Measurements from ENCODE around the gene NBDY.
"Not testable (repeated sequence)": the region's sequence is repeated elsewhere in the genome, so short reads cannot be mapped to it uniquely, and the experiment has no call there.

The NBDY gene

DNA sequence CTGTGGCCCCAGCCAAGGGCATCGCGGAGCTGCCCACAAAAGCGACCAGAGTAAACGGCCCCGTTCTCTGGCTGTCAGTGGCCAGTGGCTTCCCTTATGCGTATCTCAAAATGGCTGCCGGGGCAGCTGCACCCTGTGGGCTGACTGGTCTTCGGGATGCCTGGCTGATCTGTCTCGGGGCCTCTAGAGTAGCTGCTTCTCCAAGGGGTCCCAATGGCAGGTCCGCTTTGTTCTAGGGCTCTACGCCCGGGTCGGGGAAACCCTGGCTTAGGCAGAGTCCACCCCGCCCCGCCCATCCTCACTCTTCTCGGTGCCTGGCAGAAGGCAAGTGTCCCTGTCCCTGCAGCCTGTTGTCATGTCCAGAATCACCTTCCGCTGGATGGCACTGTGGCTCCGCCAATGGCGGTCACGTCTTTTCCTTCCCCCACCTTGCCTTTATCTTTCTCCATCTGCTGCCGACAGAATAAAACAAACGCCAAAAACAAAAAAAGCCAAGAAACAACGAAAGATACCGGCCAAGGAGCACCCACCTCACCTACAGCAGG, 50.0 kb downstream of the NBDY start:
- in situ Hi-C loops (cut with MboI; ENCODE audit: low sequenced_read_pairs, unreplicated experiment) = loop anchor here (25.0 kb wide), 2 partner anchors 208 to 1133 kb away; partner anchors contain the start of genes SPIN3 and ZXDA

GRCh38 chrX:56780681-56781649, 51.9 kb downstream of the NBDY start:
- in situ Hi-C loops (cut with MboI; ENCODE audit: low sequenced_read_pairs, unreplicated experiment) = loop anchor here (25.0 kb wide), 2 partner anchors 206 to 1131 kb away; partner anchors contain the start of genes SPIN3 and ZXDA
- DNase-seq (ENCODE audit: low spot score) = not testable (repeated sequence)

More for the DNA sequence above, 50.0 kb downstream of the NBDY start:
- DNase-seq (ENCODE audit: low spot score) = not testable (repeated sequence)

GRCh38 chrX:56782352-56782751, 53.3 kb downstream of the NBDY start:
- in situ Hi-C loops (cut with MboI; ENCODE audit: low sequenced_read_pairs, unreplicated experiment) = loop anchor here (25.0 kb wide), 2 partner anchors 205 to 1130 kb away; partner anchors contain the start of genes SPIN3 and ZXDA
- TF ChIP-seq, protein P1, sequence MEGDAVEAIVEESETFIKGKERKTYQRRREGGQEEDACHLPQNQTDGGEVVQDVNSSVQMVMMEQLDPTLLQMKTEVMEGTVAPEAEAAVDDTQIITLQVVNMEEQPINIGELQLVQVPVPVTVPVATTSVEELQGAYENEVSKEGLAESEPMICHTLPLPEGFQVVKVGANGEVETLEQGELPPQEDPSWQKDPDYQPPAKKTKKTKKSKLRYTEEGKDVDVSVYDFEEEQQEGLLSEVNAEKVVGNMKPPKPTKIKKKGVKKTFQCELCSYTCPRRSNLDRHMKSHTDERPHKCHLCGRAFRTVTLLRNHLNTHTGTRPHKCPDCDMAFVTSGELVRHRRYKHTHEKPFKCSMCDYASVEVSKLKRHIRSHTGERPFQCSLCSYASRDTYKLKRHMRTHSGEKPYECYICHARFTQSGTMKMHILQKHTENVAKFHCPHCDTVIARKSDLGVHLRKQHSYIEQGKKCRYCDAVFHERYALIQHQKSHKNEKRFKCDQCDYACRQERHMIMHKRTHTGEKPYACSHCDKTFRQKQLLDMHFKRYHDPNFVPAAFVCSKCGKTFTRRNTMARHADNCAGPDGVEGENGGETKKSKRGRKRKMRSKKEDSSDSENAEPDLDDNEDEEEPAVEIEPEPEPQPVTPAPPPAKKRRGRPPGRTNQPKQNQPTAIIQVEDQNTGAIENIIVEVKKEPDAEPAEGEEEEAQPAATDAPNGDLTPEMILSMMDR (IDR thresholded peaks at IDR 0.05; ENCODE audit: borderline replicate concordance, control extremely low read depth, extremely low read depth, insufficient read depth, missing control alignments) = no peak
- no peak for DNase-seq (ENCODE audit: low spot score)

- in situ Hi-C loops (cut with MboI; ENCODE audit: low sequenced_read_pairs, unreplicated experiment) = loop anchor here (25.0 kb wide), 2 partner anchors 204 to 1129 kb away; partner anchors contain the start of genes SPIN3 and ZXDA
- TF ChIP-seq, protein P1 (IDR thresholded peaks at IDR 0.05; ENCODE audit: borderline replicate concordance, control extremely low read depth, extremely low read depth, insufficient read depth, missing control alignments) = no peak
- DNase-seq (ENCODE audit: low spot score) = no peak
These were observed 53.9 kb downstream of the NBDY start for GRCh38 chrX:56782791-56783449.

- no peak for DNase-seq (ENCODE audit: low spot score)
- TF ChIP-seq, protein P1 (IDR thresholded peaks at IDR 0.05; ENCODE audit: borderline replicate concordance, control extremely low read depth, extremely low read depth, insufficient read depth, missing control alignments) = peak; percentile 52
- in situ Hi-C loops (cut with MboI; ENCODE audit: low sequenced_read_pairs, unreplicated experiment) = loop anchor here (25.0 kb wide), 2 partner anchors 204 to 1129 kb away; partner anchors contain the start of genes SPIN3 and ZXDA
These were observed 54.4 kb downstream of the NBDY start for GRCh38 chrX:56783450-56783831.

- DNase-seq (ENCODE audit: low spot score) = no peak
- in situ Hi-C loops (cut with MboI; ENCODE audit: low sequenced_read_pairs, unreplicated experiment) = loop anchor here (25.0 kb wide), 2 partner anchors 203 to 1128 kb away; partner anchors contain the start of genes SPIN3 and ZXDA
- TF ChIP-seq, protein P1 (IDR thresholded peaks at IDR 0.05; ENCODE audit: borderline replicate concordance, control extremely low read depth, extremely low read depth, insufficient read depth, missing control alignments) = no peak
These were observed 55.1 kb downstream of the NBDY start for GRCh38 chrX:56783996-56784620.

DNA sequence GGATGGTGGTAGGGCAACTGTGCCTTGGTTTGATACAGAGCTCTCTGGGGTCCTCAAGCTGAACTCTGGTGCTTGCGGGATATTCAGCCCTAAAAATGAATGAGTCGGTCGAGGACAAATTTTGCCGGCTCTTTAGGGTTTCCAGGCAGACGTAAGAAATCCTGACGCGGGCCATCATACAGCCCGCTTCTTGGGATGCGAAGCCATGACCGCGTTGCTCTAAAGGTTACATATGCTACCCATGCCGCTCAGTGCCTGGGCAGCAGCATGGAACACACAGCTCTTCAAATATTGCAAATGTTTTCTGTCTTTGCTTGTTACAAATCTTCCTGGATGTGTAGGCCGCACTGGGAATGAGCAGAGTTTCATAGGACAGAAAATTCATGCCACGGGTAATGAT, 55.6 kb downstream of the NBDY start:
- no peak for DNase-seq (ENCODE audit: low spot score)
- TF ChIP-seq, protein P1 (IDR thresholded peaks at IDR 0.05; ENCODE audit: borderline replicate concordance, control extremely low read depth, extremely low read depth, insufficient read depth, missing control alignments) = no peak
- in situ Hi-C loops (cut with MboI; ENCODE audit: low sequenced_read_pairs, unreplicated experiment) = loop anchor here (25.0 kb wide), 2 partner anchors 203 to 1128 kb away; partner anchors contain the start of genes SPIN3 and ZXDA
